CD4-positive, alpha-beta T cell treated with Interleukin-21 for 1 hour (primary cell): ENCODE results near the gene FILIP1L.
A peak's percentile ranks its signal among the peaks of the same experiment; 100 is the strongest.
"Not testable (repeated sequence)": the region's sequence is repeated elsewhere in the genome, so short reads cannot be mapped to it uniquely, and the experiment has no call there.

Experiments
- DNase-seq: peaks from one replicate; pipeline ENCODE4 v3.0.0-alpha.2; 2020

The FILIP1L gene

DNA sequence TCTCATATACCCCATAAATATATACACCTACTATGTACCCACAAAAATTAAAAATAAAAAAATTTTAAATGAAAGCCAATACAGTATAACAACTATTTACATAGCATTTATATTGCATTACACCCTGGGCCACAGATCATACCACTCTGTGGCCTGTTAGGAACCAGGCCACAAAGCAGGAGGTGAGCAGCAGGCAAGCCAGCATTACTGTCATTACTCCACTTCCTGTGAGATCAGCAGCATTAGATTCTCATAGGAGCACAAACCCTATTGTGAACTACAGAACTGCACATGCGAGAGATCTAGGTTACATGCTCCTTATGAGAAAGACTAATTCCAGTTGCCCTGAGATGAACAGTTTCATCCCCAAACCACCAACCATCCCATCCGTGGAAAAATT is 17.4 kb downstream of the FILIP1L start:
- no peak for DNase-seq

DNA sequence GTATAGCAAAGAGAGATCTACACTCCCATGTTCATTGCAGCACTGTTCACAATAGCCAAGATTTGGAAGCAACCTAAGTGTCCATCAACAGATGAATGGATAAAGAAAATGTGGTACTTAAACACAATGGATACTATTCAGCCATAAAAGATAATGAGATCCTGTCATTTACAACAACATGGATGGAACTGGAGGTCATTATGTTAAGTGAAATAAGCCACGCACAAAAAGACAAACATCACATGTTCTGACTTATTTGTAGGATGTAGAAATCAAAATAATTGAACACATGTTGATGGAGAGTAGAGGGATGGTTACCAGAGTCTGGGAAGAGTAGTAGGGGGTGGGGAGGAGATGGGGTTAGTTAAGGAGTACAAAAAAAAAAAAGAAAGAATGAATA is 18.0 kb downstream of the FILIP1L start:
- DNase-seq: not testable (repeated sequence)

GRCh38 chr3:100093831-100094230 is 20.5 kb downstream of the FILIP1L start:
- no peak for DNase-seq

- no peak for DNase-seq
These were observed 23.7 kb downstream of the FILIP1L start for GRCh38 chr3:100090669-100091005.

- DNase-seq: no peak
These were observed 24.3 kb downstream of the FILIP1L start for GRCh38 chr3:100089812-100090668.

GRCh38 chr3:100088735-100089368 is 25.4 kb downstream of the FILIP1L start:
- no peak for DNase-seq

- no peak for DNase-seq
These were observed 27.1 kb downstream of the FILIP1L start for GRCh38 chr3:100087198-100087597.

DNA sequence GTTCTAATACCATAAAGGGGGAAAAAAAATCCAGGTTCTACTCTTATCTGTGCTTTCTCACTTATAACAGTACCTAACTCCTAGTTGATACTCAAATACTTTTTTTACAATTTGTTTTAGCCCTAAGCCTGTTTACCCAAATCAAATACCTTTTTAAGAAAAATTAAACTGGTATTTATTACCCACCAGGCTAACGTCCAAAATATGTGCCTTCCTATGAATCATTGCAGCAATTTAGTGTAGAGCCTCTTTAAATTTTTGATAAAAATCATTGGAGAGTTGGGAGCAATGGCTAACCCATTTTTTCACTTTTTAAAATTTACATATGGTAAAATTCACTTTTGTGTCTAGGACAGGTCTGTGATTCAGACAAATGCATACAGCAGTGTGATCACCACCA is 27.9 kb downstream of the FILIP1L start:
- DNase-seq: no peak

- no peak for DNase-seq
These were observed 30.0 kb downstream of the FILIP1L start for GRCh38 chr3:100084100-100084806.

DNA sequence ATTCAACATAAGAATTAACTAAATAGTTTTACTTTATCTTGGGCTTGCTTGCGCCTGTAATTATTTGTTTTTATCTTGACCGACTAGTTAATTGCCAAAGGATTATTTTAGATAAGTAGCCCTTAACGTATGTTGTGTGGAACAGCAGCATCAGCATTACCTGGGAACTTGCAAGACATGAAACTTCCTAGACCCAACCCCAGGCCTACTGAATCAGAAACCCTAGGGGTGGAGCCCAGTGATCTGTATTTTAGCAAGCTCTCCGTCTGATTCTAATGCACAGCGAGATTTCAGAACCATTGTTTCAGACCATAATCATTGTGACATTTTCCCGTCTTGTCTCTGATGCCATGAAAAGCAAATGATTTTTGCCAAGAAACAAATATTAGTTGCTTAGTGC is 31.1 kb downstream of the FILIP1L start:
- DNase-seq: no peak

- no peak for DNase-seq
These were observed 31.6 kb downstream of the FILIP1L start for GRCh38 chr3:100082714-100083113.

GRCh38 chr3:100081986-100082692 is 32.2 kb downstream of the FILIP1L start:
- DNase-seq: no peak

DNA sequence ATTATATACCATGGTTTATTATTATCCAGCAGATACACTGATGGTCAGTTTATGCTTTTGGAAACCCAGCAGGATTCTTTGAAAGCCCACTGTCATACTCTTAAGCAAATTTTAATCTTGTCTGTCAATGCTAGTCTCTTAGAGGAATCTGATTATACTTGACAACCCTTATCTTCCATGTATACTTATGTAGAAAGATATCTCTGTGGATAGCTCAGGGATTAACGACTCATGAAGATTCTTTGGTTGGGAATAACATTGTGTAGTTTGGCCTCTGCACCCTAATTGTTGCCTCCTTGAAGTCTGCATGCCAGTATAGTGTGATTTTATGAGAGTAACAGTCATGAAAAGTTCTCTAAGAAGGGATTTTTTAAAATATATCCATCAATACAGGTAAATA is 33.0 kb downstream of the FILIP1L start:
- DNase-seq: no peak

- DNase-seq: no peak
These were observed 33.7 kb downstream of the FILIP1L start for GRCh38 chr3:100080573-100080972.

DNA sequence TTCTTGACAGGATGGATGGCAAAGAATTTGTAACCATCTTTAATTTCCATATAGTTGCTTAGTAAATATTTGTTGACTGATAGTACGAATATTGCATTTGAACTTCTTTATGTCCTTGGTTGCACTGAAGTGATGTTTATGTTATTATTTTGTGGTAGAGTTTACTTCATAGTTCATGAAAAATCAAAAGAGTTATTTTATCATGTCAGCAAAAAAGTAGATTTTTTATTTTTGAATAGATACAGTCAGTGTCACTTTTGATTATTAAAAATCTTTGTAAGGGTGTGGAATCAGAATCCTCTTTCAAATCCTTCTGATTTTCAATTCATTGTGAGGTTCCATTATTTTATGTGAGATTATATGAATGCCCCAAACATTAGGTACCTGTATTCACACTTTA is 35.0 kb downstream of the FILIP1L start:
- DNase-seq: no peak

DNA sequence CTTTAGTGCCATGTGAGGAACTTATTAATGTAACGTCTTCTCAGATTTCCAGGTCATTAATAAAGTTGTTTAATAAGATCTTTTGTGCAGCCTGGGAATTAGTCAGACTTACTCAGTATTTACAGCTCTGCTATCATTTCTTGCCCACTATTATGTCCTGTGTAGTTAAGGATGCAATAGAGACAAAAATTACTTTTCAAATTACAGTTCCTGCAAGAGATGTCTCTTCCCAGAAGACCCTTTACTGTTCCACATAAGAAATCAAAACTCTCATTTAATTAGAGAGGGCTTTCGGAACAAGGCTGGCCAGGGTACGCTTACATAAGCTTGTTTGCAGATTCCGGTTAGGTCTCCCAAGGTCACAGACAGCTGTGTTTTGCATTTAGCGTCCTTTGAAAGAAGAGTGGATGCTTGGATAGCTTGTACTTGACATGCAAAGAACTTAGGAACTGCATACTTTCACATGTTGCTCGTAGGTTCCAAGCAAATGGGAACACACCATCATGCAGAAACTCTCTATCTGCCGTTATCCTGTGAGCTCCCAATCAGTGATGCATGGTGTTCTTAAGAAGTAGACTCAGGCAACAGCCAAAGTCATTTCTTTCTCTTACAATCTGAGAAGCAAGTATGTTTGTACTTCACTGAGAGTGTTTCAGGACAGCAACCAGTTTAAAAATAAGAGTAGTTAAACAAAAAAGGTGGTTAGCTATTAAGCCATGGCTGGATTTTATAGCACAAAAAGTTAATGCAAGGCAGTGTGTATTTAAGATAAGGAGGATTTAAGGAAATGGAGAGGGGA is 37.4 kb downstream of the FILIP1L start:
- DNase-seq: no peak

GRCh38 chr3:100075851-100076730 is 38.2 kb downstream of the FILIP1L start:
- DNase-seq: no peak

DNA sequence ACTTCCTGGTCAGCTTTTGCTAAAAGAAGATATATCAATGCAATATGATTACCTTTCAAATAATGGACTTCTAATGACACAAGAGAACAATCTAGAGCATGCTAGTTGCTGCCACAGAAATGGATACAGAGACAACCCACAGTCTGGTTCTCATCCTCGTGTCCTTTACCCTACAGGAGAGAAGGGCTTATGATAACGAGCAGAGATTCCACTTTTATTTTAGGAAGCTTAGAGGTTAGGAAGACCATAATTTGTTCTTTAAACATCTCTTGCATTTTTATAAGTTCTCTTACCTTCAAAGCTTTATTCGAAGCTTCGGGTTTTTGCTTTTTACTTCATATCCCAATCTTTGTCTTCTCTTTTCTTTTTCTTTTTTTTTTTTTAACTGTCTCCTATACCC is 39.1 kb downstream of the FILIP1L start:
- DNase-seq: no peak

DNA sequence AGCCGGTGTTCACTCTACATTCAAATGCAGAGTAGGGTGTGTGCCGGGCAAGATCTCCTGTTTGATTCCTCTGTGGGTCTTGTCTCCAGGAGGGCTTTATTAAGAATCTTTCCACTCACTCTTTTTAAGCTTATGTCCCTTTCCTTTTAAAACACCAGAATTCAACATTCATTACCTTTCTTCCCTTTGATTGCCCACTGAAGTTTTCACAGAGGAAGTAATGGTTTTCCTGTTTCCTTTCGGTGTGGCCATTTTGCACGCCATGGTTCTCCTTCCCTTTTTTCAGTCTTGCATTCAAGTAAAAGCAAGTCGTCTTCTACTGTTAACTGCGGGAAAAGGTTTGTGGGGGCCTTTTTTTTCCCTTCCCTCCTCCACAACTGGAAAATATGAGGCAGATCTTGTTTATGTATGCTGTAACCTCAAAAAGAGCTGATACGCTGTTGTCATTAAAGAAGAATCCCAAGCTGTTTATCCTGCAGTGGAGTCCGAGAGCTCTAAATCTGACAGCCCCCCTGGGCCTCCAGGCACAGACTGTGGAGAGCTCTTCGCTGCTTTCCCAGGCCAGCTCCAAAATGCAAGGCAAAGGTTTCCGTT is 40.5 kb downstream of the FILIP1L start:
- DNase-seq: peak; percentile 6

DNA sequence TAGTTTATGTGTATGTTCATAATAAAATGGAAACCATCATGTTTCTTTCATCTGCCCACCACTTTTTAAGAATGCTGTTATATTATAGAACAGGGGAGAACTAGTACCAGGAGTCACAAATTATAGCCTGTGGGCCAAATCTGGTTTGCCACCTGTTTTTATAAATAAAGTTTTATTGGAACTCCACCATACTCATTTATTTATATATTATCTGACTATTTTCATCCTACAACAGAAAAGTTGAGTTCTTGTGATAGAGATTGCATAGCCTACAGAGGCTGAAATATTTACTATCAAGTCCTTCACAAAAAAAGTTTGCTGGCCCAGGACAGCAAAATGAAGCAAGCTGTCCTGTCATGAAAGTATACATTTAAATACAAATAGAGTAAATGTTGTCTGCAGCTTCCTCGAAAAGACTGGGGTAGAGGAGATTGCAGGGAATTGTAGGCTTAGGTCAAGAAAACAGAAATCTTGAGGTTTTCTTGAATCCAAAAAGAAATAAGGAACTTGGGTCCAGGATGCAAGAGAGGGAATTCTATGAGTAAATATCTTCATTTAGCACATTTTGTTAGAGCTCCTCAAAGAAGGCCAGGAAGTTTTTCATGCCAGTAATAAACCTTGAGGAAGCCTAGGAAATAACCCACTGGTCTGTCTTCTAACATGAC is 41.1 kb downstream of the FILIP1L start:
- DNase-seq: no peak
